ENCODE data around the gene NME7. TPM values are rescaled to one million over a fixed set of nuclear protein-coding genes. Genes with fewer than 3 reads are reported as not detected.

Gene NME7
- total RNA-seq, 1 donor from 2014 or later = 25.7 TPM

GRCh38 chr1:169138866-169139670 is 228.5 kb downstream of the NME7 start:
- H3K27me3 Mint-ChIP-seq (ENCODE audit: low read depth) = no peaks in the 10 kb centered on the region
- H3K27ac Mint-ChIP-seq (ENCODE audit: unreplicated experiment) = no peak overlapping the region

GRCh38 chr1:169137357-169137756 is 230.2 kb downstream of the NME7 start:
- Mint-ChIP-seq H3K9me3 (no peaks in the 10 kb centered on the region), H3K27me3 (ENCODE audit: low read depth) (no peaks in the 10 kb centered on the region), H3K4me1 (no peaks in the 10 kb centered on the region), H3K27ac (ENCODE audit: unreplicated experiment) (no peak overlapping the region), H3K4me3 (no peak overlapping the region), H3K36me3 (ENCODE audit: low read depth) (peaks cover 4% of the 10 kb centered on the region)
- no peak for DNase-seq (ENCODE audit: low read depth, low spot score)
- TF ChIP-seq CTCF (conservative IDR thresholded peaks at IDR 0.05) = no peak

More at GRCh38 chr1:169138866-169139670, 228.5 kb downstream of the NME7 start:
- Mint-ChIP-seq H3K36me3 (ENCODE audit: low read depth) (peaks cover 4% of the 10 kb centered on the region), H3K4me3 (no peak overlapping the region), H3K9me3 (no peaks in the 10 kb centered on the region), H3K4me1 (peaks cover 4% of the 10 kb centered on the region)
- DNase-seq (ENCODE audit: low read depth, low spot score) = no peak
- TF ChIP-seq CTCF (conservative IDR thresholded peaks at IDR 0.05) = no peak

GRCh38 chr1:169133801-169134502 is 233.6 kb downstream of the NME7 start:
- Mint-ChIP-seq H3K9me3 (no peaks in the 10 kb centered on the region), H3K27me3 (ENCODE audit: low read depth) (no peaks in the 10 kb centered on the region), H3K27ac (ENCODE audit: unreplicated experiment) (no peak overlapping the region), H3K4me3 (no peak overlapping the region), H3K4me1 (no peaks in the 10 kb centered on the region), H3K36me3 (ENCODE audit: low read depth) (peaks cover 13% of the 10 kb centered on the region)
- TF ChIP-seq CTCF (conservative IDR thresholded peaks at IDR 0.05) = no peak
- no peak for DNase-seq (ENCODE audit: low read depth, low spot score)

- peaks cover 20% of the 10 kb centered on the region for H3K36me3 Mint-ChIP-seq (ENCODE audit: low read depth)
- no peaks in the 10 kb centered on the region for H3K9me3 Mint-ChIP-seq
- H3K27ac Mint-ChIP-seq (ENCODE audit: unreplicated experiment) = no peak overlapping the region
- TF ChIP-seq CTCF (conservative IDR thresholded peaks at IDR 0.05) = no peak
- no peaks in the 10 kb centered on the region for H3K27me3 Mint-ChIP-seq (ENCODE audit: low read depth)
- DNase-seq (ENCODE audit: low read depth, low spot score) = no peak
- no peak overlapping the region for H3K4me3 Mint-ChIP-seq
- no peaks in the 10 kb centered on the region for H3K4me1 Mint-ChIP-seq
Observed at GRCh38 chr1:169133228-169133576, 234.4 kb downstream of the NME7 start.

GRCh38 chr1:169132512-169133227 is 234.9 kb downstream of the NME7 start:
- no peak for TF ChIP-seq CTCF (conservative IDR thresholded peaks at IDR 0.05)
- Mint-ChIP-seq H3K27ac (ENCODE audit: unreplicated experiment) (no peak overlapping the region), H3K36me3 (ENCODE audit: low read depth) (peaks cover 24% of the 10 kb centered on the region), H3K4me1 (no peaks in the 10 kb centered on the region), H3K27me3 (ENCODE audit: low read depth) (no peaks in the 10 kb centered on the region), H3K4me3 (no peak overlapping the region), H3K9me3 (no peaks in the 10 kb centered on the region)
- DNase-seq (ENCODE audit: low read depth, low spot score) = no peak

All from neural crest cell (in vitro differentiated cells).